ENCODE data around the gene RET. TPM values are rescaled to one million over a fixed set of nuclear protein-coding genes. Genes with fewer than 3 reads are reported as not detected.

Gene RET
- total RNA-seq, 4 donors from 2014 or later = 0.79 to 1.3 (median 0.96) TPM

DNA sequence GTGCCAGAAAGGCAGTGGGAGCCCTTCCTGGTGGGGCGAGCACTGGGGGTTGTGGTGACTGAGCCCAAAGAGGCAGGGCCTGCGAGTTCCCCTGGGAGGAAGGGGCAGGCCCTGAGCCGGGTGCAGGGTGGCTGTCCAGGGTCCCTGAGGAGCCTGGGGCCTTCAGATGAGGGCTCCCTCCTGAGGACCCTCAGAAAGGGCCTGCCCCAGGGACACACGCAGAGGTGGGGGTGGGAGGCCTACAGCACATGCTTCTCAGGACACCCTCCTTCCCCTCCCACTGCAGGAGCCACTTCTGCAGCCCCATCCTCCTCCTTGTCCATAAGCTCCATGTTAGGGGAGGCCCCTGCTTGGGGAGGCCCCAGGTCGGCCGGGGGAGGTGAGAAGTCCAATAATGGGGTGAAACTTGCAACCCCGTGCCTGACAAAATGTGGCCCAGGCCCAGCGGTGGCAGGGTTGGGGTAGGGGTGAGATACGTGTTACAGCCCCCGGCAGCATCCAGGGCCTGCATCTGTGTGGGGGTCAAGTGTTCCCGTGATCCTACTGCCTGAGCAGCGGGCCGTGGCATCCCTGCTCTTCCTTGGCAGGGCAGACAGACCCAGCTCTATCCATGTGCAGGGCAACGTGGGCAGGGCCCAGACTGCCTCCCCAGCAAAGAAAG, 31.8 kb upstream of the RET start:
- ATAC-seq (ENCODE audit: low FRiP score) = no peak
- TF ChIP-seq, protein P1, sequence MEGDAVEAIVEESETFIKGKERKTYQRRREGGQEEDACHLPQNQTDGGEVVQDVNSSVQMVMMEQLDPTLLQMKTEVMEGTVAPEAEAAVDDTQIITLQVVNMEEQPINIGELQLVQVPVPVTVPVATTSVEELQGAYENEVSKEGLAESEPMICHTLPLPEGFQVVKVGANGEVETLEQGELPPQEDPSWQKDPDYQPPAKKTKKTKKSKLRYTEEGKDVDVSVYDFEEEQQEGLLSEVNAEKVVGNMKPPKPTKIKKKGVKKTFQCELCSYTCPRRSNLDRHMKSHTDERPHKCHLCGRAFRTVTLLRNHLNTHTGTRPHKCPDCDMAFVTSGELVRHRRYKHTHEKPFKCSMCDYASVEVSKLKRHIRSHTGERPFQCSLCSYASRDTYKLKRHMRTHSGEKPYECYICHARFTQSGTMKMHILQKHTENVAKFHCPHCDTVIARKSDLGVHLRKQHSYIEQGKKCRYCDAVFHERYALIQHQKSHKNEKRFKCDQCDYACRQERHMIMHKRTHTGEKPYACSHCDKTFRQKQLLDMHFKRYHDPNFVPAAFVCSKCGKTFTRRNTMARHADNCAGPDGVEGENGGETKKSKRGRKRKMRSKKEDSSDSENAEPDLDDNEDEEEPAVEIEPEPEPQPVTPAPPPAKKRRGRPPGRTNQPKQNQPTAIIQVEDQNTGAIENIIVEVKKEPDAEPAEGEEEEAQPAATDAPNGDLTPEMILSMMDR (IDR thresholded peaks at IDR 0.05) = no peak
- peak; percentile 10 for DNase-seq (ENCODE audit: low spot score)

DNA sequence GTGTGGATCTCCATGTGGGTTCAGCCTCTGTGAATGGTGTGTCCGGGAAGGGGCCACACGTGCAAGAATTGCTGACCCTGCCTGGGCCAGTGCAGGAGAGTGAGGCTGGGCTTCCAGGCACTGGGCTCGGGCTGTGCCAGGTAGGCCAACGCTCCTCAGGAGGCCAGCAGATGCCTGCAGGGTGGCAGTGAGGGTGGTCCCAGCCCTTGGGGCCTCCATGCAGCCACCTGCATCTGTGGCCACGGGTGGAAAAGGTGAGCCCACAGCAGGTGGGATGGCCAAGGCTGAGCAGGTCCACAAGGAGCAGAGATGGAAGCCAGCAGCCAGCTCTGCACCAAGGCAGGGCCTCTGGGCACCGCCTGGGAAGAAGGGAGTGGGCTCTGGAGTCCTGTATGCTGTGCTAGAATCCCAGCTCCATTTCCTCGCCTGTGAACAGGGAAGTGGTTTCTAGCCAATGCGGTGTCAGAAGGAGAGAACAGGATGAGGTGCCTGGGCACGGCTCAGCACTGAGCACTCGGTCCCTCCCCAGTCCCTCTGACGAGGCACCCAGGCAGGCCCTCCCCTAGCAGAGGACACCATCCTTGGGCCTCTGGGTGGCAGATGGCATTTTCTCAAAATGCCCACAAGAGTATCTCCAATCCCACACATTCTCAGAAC, 31.1 kb upstream of the RET start:
- DNase-seq (ENCODE audit: low spot score) (peak; percentile 5), ATAC-seq (ENCODE audit: low FRiP score) (no peak)
- TF ChIP-seq, protein P1 (IDR thresholded peaks at IDR 0.05) = no peak

DNA sequence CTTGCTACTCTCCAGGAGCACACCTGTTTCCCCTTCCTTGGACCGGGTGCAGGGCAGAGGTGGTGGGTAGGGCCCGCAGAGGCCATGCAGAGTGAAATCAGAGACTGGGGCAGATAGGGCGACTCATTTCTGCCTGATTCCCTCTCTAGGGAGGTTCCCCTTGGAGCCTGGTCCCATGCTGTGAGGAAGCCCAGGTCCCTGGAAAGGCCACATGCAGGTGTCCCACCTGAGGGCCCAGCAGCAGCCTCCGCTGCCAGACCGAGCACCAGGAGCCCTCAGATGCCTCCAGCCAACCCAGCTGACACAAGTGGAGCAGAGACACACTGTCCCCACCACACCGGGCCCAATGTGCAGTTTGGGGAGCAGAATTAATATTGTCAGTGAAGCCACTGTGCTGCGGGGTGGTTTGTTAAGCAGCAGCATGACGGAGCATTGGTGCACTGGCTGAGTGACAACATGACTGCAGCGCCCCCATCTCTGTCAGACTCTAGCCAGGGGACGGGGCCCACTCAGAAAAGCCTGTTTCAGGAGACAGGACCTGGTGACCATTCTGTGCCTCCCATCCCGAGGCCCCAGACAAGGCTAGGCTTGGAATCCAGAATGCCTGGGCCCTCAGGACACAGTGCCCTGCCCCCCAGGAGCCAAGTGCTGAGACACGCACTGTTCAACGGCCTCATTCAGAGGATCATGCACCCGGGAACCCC, 30.4 kb upstream of the RET start:
- DNase-seq (ENCODE audit: low spot score) (peak; percentile 11), ATAC-seq (ENCODE audit: low FRiP score) (no peak)
- TF ChIP-seq, protein P1 (IDR thresholded peaks at IDR 0.05) = no peak

DNA sequence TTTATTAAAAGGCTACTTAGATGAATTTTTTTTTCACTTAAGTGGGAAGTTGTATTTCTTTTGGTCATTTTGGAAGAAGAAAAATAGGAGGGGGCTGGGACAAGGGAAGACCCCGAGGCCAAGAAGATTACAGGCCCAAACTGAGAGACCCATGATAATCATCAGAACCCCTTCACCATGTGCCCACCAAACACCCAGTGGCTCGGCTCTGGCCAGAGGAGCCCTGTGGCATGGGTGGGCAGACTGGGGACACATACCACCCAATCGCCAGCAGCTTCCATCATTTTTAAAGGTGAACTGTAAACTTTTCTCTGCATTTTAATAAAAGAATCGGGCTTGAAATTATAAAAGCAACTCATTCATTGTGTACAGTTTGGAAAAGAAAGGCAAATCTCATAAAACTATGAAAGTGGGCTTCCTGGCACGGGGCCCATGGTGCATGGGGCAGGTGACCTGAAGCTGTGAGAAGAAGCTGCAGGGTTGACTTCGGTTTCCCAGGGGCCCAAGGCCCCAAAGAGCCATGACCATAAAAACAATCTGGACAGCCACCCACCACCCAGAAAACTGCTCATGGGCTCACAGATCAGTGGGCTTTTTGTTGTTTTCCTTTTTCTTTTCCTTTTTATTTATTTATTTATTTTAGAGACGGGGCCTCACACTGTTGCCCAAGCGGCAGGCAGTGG, 29.4 kb upstream of the RET start:
- DNase-seq (ENCODE audit: low spot score) = peak; percentile 7
- TF ChIP-seq, protein P1 (IDR thresholded peaks at IDR 0.05) = no peak
- ATAC-seq (ENCODE audit: low FRiP score) = no peak

DNA sequence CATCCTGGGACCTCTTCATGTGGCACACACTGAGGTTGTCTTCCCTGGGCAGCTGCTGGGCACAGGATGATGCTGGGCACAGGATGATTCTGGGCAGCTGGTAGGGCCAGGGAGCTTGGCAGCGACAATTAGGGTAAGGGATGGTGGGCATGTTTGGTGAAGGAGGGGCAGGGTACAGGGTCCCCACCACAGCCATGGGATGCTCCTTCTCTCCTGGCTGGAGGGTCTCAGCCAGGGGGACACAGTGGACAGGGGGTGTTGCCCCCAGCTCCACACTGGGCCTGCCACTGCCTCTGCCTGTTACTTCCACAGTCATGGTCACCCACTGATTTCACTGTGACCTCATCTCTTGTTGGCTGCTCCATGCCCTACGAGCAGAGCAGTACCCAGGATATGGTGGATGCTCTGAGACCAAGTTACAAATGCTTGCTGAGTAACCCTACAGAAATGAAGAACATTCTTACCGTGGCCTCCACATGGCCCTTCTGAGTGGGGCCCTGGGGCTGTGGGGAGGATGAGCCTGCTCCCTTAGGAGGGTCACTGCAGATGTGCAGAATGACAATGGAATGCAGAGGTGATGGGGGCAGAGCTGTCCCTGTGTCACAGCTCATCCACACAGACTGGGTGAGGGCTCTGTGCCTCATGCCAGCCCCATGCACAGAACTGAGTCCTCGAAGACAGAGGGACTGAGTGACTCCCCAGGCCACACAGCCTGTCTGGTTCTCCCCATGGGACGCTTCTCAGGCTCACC, 28.4 kb upstream of the RET start:
- TF ChIP-seq, protein P1 (IDR thresholded peaks at IDR 0.05) = no peak
- DNase-seq (ENCODE audit: low spot score) (peak; percentile 14), ATAC-seq (ENCODE audit: low FRiP score) (no peak)

DNA sequence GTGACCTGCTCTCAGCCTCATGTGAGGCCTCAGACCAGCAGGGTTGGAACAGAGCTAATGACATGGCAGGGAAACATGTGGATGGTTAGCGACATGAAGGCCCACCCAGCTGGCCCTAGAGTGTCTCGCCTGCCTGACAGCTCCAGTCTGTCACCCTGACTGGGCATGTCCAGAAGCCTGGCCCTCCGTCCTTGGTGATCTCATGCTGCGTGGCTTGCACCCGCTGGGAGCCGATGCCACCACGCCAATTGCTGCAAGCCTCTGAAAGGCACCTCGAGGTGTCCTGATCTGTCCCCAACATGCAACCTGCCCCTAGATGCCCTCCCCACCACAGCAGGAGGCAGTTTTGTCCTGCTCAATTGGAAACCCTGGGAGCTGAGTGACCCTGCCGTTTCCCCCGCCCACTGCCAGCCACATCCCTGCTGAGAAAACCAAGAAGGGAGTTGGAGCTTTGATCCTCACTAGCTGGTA, 27.8 kb upstream of the RET start:
- TF ChIP-seq, protein P1 (IDR thresholded peaks at IDR 0.05) = no peak
- DNase-seq (ENCODE audit: low spot score) (no peak), ATAC-seq (ENCODE audit: low FRiP score) (no peak)
